GM21526 (cell line): ENCODE measurements around the gene CCZ1B.
"Not testable (repeated sequence)": the region's sequence is repeated elsewhere in the genome, so short reads cannot be mapped to it uniquely, and the experiment has no call there.

Source experiments
- ATAC-seq: cut with Tn5 transposase; IDR thresholded peaks from one replicate; pipeline ENCODE4 v1.9.1; 2021; ENCODE audit warnings: moderate library complexity; ENCODE audit not compliant: unreplicated experiment, low FRiP score

CCZ1B gene

DNA sequence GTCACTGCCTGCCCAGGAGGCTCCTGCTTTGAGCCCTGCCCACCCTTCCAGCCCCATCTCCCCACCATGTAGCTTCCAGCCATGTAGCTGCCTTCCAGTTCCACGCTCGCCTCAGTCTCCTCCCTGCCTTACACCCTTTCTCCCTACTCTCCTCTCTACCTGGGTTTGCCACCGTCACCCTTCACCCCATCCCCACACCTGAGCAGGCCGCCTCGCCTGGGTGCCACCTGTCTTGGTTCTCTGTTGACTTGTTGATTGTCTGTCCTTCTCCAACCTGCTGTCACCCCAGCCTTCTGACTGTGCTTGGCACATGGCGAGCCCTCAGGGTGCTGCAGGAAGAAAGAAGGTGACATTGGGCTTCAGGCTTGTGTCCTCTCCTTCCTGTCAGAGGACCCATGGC lies 75.9 kb downstream of the CCZ1B start:
- ATAC-seq, result not testable (repeated sequence)

DNA sequence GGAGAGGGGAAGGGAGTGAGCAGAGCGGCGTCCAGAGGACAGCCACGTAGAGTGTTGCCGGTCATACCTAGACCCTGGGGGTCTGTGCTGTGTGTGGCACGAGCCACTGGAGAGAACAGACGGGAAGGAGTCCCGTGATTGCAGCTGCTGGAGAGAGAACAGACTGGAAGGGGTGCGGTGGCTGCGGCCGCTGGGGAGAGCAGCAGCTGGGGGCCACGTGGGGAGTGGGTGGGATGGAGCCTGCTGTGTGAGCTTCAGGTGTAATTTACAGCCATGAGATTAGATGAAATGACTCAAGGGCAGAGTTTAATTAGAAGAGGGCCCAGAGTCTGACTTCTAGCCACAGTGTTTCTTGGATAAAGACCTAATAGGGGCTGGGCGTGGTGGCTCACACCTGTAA lies 76.7 kb downstream of the CCZ1B start:
- not testable (repeated sequence) for ATAC-seq
